ENCODE data around the gene KPNB1.

The KPNB1 gene

DNA sequence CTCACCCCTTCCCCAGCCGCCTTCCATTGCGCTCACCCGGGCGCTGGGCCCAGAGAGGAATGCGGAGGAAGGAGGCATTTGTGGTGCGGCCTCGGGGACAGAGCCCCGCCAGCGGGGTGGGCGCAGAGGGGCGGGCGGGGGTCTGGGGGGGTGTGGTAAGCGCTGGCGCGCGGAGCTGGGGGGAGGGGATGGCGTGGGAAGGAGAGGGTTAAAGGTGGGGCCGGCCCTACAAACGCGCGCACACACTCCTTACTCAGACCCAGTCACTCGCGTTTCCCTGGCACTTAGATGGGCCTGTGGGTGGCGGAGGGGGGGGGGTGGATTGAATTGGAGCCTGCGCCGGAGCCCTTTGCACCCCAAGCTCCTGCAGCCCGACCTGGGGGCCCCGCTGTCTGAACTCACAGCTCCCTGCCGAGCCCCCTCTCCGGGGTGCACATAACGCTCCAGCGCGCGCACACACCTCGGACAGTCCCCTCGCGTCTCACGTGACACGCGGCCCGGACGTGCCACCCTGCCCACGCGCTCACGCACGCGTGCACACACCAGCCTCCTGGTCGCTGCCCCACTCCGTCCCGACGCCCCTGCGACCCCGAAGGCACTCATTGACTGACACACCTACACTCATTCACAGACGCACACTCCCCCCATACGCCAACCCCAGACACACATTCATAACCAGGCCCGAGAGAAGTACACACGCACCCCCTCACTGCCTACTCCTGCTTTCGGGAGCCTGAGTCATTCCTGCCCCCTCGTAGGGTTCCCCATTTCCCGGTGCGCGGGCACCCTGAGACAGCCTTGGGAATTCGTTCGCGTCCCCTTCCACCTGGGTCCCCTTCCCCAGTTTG lies 45.1 kb downstream of the KPNB1 start:
- Histone ChIP-seq H3K27ac (peak overlapping the region; percentile 83 to 97 (median 93)), H3K4me3 (peak overlapping the region; percentile 65 to 99 (median 90))

DNA sequence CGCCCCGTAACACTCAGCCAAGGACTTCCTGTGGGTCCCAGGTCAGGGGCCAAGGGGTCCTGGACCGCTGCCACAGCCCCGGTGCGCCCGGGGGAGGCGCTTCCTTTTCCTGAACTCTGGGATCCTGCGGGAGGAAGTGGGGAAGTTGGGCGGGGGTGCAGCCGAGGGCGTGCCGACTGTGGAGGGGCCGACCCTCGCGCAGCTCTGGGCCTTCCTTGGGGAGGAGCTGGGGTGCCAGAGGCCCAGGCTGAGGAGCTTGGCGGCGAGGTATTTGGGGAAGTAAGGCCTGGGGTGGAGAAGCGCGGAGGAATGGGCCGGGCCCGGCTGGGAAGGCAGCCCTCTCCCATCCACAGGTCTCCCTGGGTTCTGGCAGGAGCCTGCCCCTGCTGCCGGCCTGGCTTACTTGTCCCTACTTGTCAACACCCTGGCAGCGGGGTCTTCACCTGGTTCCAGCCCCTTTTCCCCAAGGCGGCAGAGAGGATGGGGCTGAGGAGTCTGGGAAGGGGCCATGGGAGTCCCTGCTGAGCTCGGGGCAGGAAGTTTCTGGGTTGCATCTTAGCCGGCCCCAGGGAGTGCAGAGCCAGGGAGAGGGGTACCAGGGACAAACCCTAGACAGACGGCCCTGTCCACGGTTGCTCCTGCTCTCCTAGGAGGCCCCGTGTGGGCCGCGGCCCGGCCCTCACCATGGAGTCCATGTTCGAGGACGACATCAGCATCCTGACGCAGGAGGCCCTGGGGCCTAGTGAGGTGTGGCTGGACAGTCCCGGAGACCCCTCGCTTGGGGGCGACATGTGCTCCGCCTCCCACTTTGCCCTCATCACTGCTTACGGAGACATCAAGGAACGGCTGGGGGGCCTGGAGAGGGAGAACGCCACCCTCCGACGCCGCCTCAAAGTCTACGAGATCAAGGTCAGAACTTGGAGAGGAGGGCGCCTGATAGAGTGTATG lies 46.0 kb downstream of the KPNB1 start:
- Histone ChIP-seq H3K4me3 (peak overlapping the region; percentile 65 to 99 (median 90)), H3K27ac (peak overlapping the region; percentile 24 to 97 (median 92))

DNA sequence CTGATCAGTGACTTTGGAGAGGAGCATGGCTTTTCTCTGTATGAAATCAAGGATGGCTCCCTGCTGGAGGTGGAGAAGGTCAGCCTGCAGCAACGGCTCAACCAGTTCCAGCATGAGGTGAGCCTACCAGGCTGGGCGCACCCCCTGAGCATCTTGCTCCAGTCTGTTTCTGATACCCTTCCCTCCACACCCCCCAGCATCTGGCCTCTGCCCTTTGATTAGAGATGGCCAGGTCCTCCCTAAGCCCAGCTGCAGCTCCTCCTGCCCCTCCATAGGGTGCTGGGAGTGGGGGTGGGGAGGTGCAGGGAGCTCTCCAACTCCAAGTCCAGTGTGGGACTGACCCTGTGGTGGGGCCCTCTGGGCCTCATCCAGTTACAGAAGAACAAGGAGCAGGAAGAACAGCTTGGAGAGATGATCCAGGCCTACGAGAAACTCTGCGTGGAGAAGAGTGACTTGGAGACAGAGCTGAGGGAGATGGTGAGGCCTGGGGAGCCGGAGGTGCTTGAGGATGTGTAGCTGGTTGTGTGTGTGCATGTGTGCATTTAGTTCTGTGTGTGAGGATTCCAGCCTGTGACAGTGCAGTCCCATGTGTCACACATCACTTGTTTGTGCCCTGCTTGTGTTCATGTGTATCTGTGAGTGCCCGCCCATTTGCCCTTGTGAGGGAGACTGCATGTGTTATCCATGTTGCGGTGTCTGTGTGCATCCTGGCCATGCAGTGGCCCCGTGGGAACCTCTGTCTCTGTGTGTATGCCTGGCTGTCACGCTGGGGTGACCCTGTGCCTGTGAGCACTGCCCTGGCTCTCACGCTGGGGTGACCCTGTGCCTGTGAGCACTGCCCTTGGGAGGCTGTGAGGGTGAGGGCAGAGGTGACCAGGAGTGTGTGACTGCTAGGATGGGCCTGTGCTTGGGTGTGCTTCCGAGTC lies 47.3 kb downstream of the KPNB1 start:
- no peak overlapping the region for H3K4me3 ChIP-seq
- H3K27ac ChIP-seq, result no peak overlapping the region

DNA sequence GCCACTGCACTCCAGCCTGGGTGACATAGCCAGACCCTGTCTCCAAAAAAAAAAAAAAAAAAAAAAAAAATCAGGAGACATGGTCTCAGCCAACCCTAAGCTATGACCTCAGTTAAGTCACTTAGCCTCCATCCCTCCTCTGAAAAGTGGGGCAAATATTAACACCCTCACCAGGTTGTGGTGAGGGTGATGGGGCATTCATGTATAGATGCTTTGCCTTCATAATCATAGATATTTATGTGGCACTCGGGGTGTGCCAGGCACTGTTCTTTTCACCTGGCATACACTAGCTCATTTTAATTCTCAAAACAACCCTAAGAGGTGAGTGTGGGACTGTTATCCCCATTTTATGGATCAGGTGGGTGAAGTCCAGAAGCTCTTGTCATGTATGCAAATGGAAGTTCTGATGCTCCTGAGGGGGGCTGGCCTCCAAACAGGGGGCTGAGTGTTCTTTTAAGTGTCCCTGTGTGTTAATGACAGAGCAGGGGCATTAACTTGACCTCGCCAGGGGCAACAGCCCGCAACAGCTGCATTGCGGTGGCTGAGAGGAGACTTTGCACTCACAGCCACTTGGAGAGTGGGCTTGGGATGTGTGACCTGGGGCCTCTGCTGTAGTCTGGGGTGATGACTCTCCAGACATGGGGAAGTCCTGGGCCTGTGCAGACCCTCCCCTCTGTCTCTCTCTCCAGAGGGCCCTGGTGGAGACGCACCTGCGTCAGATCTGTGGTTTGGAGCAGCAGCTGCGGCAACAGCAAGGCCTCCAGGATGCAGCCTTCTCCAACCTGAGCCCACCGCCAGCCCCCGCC lies 48.4 kb downstream of the KPNB1 start:
- H3K4me3 ChIP-seq, result no peak overlapping the region
- H3K27ac ChIP-seq, result no peak overlapping the region

DNA sequence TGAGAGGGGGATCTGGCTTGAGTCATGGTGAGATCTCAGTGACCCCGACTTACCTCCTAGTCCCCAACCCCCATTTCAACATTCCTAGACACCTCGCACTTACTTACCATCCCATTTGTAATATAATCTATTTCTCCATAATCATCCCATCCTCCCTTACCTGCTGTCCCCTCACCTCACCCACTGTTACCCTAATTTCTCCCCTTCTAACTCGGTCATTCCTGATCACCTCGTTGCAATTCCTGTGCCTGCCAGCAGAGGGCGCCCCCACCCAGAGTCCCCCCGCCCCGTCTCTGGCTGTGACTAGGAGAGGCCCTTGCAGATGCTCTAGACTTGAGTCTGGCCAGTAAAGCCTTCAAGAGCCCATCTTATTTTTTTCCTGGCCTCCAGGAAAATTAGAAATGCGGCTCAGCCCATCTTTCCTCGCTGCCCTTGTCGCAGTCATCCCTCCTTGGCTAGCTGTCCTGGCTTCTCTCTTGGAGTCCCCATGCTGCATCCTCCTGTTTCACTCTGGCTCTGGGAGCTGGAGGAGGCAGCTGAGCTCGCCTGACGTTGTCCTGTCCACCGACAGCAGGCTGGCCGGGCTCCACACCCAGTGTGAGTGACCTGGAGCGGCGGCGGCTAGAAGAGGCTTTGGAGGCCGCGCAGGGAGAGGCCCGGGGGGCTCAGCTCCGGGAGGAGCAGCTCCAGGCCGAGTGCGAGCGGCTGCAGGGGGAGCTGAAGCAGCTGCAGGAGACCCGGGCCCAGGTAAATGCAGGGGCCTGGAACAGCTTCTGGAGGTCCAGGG lies 49.2 kb downstream of the KPNB1 start:
- H3K27ac ChIP-seq, result no peak overlapping the region
- H3K4me3 ChIP-seq, result no peak overlapping the region

DNA sequence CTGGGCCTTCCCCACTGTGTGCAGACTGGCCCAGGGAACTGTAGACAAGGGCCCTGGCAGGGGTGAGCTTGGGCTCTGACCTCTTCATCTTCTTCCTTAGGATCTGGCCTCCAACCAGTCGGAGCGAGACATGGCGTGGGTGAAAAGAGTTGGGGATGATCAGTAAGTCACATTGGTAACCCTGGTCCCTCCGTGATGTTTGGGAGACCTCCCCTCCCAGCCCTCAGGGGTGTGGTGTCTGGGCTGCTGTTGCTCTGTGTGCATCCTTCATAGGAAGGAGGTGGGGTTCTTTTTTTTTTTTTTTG lies 49.8 kb downstream of the KPNB1 start:
- Histone ChIP-seq H3K27ac (no peak overlapping the region), H3K4me3 (no peak overlapping the region)

DNA sequence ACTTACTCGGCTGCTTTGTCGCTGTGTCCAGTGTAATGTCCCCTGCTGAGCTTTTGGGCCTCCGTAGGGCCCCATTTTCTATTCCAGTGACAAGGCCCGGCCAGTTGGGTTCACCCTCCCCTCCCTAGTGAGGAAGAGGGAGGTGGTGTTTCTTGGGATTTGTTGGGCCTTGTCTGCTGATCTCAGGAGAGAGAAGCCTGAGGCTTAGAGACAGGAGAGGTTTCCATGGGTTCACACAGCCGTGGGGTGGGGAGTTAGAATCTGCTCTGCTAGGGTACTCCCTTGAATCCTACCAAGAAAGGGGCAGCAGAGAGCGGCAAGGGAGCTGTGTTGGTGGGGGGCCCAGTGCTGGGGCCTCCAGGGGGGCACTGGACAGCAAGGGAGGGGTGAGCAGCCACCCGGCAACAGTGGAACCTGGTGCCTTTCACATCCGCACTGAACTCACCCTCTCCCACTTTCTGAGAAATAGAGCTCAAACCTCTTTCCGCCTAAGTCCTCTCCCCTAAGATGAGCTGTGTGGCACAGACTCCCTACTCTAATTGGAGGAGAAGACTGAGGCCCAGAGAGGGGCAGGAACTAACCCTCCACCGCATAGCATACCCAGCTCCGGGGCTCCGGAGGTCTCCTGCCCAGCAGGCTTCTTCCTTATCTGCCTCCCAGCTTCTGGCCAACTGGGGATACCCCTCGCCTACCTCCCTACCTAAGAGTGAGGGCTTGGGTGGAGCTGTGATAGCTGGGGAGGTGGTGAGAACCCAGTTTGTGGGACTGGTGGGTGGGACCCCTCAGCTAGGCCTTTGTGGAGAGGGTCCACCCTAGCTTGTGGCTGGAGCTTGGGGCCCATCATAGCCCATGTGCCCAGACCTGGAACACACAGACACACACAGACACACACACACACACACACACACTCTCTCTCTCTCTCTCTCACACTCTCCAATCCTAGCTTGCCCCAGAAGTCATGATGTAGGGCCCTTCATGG lies 51.0 kb downstream of the KPNB1 start:
- no peak overlapping the region for H3K4me3 ChIP-seq

DNA sequence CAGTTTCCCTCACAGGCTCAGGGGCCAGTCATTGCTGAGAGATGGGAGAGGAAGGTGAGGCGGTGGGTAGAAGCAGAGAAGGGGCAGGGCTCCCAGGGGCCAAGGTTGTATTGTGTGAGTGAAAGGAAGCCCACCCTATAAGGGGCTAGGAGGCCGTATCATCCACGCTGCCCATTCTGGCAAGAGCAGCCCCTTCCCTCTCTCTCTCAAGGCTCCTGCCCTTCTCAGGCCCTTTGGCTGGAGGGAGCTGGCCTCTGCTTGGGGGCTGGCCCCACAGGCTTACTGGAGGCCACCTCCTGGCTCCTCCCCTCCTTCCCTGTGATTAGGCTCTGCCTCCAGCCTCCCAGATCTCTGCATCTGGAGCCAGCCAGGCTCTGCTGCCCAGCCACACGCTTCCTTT lies 51.9 kb downstream of the KPNB1 start:
- H3K4me3 ChIP-seq, result no peak overlapping the region
- H3K27ac ChIP-seq, result no peak overlapping the region

More for the DNA sequence above, 51.0 kb downstream of the KPNB1 start:
- H3K27ac ChIP-seq, result peak overlapping the region in 2 of 21 experiments; percentile 29 to 37

DNA sequence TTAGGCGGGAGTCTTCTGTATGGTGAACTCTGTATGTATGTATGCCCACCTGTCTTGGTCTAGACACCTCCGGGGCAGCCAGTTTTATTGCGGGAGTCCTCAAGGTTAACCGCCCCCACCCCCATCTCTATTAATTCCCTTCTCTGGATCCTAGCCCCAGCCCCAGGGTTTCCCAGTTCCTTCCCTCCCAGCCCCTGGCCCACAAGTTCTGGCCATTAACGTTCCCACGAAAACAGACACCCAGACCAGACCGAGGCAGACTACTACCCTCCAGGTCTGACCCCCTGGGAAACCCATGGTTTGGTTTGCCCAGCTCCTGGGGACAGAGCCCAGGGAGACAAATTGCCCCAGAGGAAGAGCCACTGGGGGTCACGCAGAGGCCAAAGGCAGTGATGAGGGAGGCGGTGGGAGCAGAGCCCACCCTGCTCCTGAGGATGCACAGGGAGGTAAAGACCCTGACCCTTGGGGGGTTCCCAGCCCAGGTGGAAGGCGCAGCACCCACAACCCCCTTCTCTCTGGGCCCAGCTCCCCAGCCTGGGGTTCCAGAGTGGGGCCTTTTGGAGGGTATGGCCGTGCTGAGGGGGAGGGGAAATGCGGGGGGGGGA lies 52.8 kb downstream of the KPNB1 start:
- Histone ChIP-seq H3K27ac (peak overlapping the region in 2 of 21 experiments; percentile 10 to 69), H3K4me3 (no peak overlapping the region)

DNA sequence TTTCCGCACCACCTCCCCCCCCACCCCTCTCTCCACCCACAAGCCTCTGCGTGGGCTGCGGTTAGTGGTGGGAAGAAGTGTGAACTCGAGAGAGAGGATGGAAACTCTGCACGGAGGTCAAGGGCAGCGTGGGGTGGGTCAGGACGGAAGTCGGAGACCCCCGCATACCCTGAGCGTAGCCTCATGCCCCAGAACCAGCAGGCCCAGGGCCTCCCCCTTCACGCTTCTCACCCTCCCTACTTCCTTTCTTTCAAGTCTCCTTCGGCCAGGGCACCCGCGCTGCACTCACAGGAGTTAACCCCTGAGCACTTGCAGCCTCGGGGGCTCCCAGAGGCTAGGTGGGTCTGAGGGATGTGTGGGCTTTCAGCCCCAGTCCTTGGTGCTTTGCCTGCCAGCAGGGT lies 53.5 kb downstream of the KPNB1 start:
- peak overlapping the region in 1 of 7 experiments; percentile 7 for H3K4me3 ChIP-seq
- peak overlapping the region in 3 of 21 experiments; percentile 30 to 69 (median 59) for H3K27ac ChIP-seq

DNA sequence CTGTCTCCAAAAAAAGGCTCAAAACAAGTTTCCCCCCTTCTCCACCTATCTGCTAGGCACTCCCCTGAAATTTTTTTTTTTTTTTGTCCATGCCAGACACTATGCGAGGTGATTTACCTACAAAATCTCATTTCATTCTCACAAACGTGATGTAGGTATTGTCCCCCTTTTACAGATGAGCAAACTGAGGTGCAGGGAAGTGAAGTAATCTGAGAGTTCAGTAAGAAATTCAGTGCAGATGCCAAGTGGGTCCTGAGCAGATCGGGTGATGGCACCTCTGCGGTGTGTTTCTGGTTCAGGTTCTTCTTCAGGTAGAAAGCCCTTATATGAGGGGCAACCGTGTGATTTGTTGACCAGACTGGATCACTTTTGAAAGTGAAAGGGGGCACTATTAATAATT lies 54.0 kb downstream of the KPNB1 start:
- H3K4me3 ChIP-seq, result no peak overlapping the region
- peak overlapping the region in 5 of 21 experiments; percentile 5 to 69 (median 42) for H3K27ac ChIP-seq

DNA sequence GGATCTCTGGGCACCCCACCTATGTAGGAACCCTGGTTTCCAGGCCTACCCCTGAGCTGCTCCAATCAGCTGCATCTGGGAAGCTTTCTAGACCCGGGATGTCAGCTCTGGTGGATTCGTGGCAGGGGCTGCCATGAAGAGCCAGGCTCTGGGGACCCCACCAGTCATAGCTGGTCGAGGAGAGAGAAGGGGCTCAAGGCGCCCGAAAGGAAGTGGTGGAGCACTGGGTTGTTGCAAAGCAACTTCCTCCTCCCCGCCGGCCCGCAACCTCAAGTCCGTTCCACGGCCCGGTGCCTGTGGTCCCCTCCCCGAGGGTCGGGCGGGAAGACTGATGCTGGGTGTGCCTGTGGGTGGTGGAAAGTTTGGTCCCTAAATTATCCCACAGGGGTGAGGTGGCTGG lies 54.4 kb downstream of the KPNB1 start:
- H3K4me3 ChIP-seq, result no peak overlapping the region
- H3K27ac ChIP-seq, result peak overlapping the region in 6 of 21 experiments; percentile 5 to 69 (median 36)

DNA sequence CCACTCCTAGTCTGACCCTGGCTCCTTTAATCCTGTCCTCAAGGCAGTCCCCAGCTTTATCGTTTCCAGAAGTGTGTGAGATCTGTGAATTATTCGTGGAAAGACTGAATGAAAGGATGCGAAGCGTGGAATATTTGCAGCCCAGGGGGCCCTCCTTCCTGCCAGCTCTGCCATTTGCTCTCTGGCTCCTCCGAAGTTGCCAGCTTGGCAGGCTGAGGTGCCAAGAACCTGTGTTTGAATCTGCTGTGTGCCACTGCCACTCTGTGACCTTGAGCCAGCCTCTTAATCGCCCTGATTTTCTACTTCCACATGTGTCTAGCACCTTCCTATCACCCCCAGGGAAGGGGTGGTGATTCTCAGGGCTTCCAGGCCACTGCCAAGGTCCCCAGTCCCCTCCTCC lies 55.0 kb downstream of the KPNB1 start:
- Histone ChIP-seq H3K27ac (peak overlapping the region in 2 of 21 experiments; percentile 6 to 69), H3K4me3 (no peak overlapping the region)

DNA sequence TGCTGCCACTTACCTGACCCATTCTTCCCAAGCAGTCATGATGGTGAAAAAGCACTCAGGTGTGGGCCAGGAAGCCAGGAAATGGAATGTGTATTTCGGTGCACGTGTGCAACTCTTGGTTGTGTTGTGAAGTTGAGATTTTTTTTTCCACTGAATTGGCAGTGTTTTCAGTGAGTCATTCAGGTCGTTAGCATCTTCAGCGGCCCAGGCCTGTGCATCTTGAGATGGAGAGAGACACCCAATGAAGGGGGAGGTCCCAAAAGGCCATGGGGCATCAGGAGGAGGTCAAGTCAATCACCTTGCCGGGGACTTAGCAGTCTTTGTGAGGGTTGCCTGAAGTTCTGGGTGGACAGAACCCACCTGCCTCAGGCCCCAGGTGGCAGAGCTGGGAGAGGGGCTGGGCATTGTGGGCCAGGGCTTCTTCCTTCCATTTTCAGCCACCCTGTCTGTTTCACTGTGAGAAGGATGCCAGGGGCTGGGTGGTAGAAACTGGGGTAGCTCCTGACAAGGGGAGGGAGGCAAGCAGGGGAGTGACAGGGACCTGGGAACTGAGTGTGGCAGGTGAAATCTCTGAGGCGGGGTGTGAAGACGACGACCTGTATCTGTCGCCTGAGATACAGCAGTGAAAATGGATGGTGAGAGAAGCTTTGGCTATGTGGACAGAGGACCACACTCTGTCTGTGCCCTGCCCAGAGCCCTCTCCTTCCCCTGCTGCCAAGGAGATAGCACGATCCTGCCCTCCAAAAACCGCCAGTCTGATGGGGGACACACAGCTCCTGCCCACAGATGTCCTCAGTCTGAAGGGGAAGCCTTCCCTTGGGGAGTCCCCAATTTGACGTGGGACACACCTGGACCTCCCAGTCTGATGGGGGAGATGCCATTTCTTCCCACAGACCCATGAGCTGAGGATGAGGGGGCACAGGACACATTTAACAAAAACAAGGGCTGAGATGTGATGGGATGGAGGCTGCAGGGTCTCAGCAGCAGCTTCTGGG lies 56.1 kb downstream of the KPNB1 start:
- H3K4me3 ChIP-seq, result no peak overlapping the region
- H3K27ac ChIP-seq, result peak overlapping the region in 4 of 21 experiments; percentile 1 to 61 (median 18)
